ENCODE measurements around the gene PHYKPL. TPM values are rescaled to one million over a fixed set of nuclear protein-coding genes. Genes with fewer than 3 reads are reported as not detected.
"Not testable (repeated sequence)": the region's sequence is repeated elsewhere in the genome, so short reads cannot be mapped to it uniquely, and the experiment has no call there.

Gene PHYKPL
- total RNA-seq, 2 donors from 2014 or later = 43.6 to 53.5 TPM

GRCh38 chr5:178267876-178268275 lies 35.3 kb upstream of the PHYKPL start:
- intact Hi-C loops (cut with DNase I) = no loop called here
- no peak for DNase-seq
- no peak for ATAC-seq

- DNase-seq = no peak
- peak; percentile 28 to 40 for ATAC-seq
- intact Hi-C loops (cut with DNase I) = no loop called here
These were observed 34.6 kb upstream of the PHYKPL start for GRCh38 chr5:178267245-178267644.

- DNase-seq (no peak), ATAC-seq (no peak)
- intact Hi-C loops (cut with DNase I) = no loop called here
These were observed 34.0 kb upstream of the PHYKPL start for GRCh38 chr5:178266581-178266980.

GRCh38 chr5:178265746-178266145 lies 33.1 kb upstream of the PHYKPL start:
- ATAC-seq (no peak), DNase-seq (no peak)
- intact Hi-C loops (cut with DNase I) = no loop called here

- intact Hi-C loops (cut with DNase I) = no loop called here
- ATAC-seq = no peak
- DNase-seq = no peak
These were observed 31.4 kb upstream of the PHYKPL start for GRCh38 chr5:178264044-178264443.

- ATAC-seq = no peak
- intact Hi-C loops (cut with DNase I) = no loop called here
- DNase-seq = no peak
These were observed 29.3 kb upstream of the PHYKPL start for GRCh38 chr5:178261666-178262600.

- DNase-seq (no peak), ATAC-seq (no peak)
- intact Hi-C loops (cut with DNase I) = no loop called here
These were observed 27.3 kb upstream of the PHYKPL start for GRCh38 chr5:178259623-178260536.

- intact Hi-C loops (cut with DNase I) = no loop called here
- DNase-seq (no peak), ATAC-seq (no peak)
These were observed 25.0 kb upstream of the PHYKPL start for GRCh38 chr5:178257650-178258049.

GRCh38 chr5:178256746-178257145 lies 24.1 kb upstream of the PHYKPL start:
- intact Hi-C loops (cut with DNase I) = no loop called here
- DNase-seq = no peak
- ATAC-seq = no peak

- ATAC-seq; DNase-seq; intact Hi-C loops (cut with DNase I): not testable (repeated sequence)
These were observed 21.0 kb upstream of the PHYKPL start for GRCh38 chr5:178253632-178254031.

- no peak for ATAC-seq
- DNase-seq = no peak
- intact Hi-C loops (cut with DNase I) = no loop called here
These were observed 19.7 kb upstream of the PHYKPL start for GRCh38 chr5:178252258-178252657.

GRCh38 chr5:178250263-178250662 lies 17.7 kb upstream of the PHYKPL start:
- DNase-seq (no peak), ATAC-seq (no peak)
- intact Hi-C loops (cut with DNase I) = no loop called here

- DNase-seq (no peak), ATAC-seq (peak in 1 of 2 donors; percentile 78)
- intact Hi-C loops (cut with DNase I) = no loop called here
These were observed 16.8 kb upstream of the PHYKPL start for GRCh38 chr5:178249191-178249989.

- DNase-seq (no peak), ATAC-seq (no peak)
- intact Hi-C loops (cut with DNase I) = no loop called here
These were observed 16.1 kb upstream of the PHYKPL start for GRCh38 chr5:178248750-178249149.

GRCh38 chr5:178247481-178248456 lies 15.2 kb upstream of the PHYKPL start:
- no peak for ATAC-seq
- intact Hi-C loops (cut with DNase I) = no loop called here

GRCh38 chr5:178246624-178247279 lies 14.2 kb upstream of the PHYKPL start:
- DNase-seq (no peak), ATAC-seq (no peak)
- intact Hi-C loops (cut with DNase I) = no loop called here

More at GRCh38 chr5:178247481-178248456, 15.2 kb upstream of the PHYKPL start:
- no peak for DNase-seq

- intact Hi-C loops (cut with DNase I) = no loop called here
- ATAC-seq (no peak), DNase-seq (no peak)
These were observed 12.8 kb upstream of the PHYKPL start for GRCh38 chr5:178245389-178245788.

- no peak for ATAC-seq
- no peak for DNase-seq
- intact Hi-C loops (cut with DNase I) = no loop called here
These were observed 12.0 kb upstream of the PHYKPL start for GRCh38 chr5:178244576-178244975.

All from left cardiac atrium (tissue), 4 donors.